Fibroblast of skin of abdomen (primary cell): Measurements from ENCODE around the gene CELF4.

Experiments used
- DNase-seq: peaks from one replicate; pipeline ENCODE4 v3.0.0-alpha.2; 2013

CELF4 gene

DNA sequence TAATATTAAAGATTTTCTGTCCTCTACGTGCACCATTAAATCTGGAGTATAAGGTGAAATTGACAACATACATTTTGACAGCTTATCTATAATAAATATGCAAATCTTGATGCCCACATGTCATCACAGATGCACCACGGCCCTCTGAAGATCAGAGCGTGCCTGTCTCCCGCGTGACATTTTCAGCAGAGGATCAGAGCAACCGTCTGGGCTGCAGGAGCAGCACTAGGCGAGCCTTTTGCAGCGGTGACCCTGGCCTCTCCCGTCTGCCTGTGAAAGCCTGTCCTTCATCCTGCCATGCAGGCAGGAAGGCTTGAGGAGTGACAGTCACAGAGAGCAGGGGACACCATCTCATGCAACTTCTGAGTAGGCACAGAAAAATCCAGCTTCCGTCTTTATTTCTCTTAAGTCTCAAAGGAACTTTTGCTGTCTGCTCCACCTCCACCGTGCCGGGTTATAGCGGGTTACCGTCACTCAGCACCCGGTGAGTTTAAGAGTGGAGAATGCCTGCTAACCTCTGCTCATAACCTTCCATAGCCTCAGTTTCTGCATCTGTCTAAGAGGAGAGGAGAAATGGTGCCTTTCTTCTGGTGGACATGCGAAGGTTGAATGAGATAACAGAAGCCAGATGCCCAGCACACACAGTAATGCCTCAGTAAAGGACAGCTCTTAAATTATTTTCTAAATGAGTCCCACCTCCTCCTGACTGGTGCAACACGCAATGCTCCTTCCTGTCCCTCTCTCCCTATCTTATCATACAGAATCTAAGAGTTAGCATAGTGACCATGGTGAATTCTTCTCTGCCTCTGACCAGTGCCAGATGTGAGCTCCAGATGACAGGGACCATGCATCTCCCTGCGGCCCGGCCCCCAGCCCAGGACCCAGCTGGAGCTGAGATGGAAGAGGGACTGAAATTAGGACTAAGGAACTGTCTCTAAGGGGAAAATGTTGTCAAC is 43.8 kb downstream of the CELF4 start:
- DNase-seq = no peak

DNA sequence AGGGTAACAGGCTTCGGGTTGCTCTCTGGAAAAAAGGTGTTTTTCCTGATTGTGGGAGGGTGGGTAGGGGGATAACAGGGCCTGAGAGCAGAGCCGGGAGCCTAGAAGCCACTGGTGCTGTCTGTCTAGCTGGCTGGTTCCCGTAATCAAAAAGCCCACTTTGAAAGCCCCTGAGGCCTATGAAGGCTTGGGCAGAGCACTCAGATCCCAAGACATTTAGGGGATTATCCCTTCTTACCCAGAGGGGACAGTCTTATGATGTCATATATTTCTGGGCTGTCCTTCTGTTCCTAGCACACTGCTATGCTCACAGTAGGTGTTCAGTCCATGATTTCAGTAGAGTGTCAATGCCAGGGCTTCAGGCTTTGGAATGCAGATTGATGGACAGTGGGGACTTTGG is 45.1 kb downstream of the CELF4 start:
- no peak for DNase-seq

DNA sequence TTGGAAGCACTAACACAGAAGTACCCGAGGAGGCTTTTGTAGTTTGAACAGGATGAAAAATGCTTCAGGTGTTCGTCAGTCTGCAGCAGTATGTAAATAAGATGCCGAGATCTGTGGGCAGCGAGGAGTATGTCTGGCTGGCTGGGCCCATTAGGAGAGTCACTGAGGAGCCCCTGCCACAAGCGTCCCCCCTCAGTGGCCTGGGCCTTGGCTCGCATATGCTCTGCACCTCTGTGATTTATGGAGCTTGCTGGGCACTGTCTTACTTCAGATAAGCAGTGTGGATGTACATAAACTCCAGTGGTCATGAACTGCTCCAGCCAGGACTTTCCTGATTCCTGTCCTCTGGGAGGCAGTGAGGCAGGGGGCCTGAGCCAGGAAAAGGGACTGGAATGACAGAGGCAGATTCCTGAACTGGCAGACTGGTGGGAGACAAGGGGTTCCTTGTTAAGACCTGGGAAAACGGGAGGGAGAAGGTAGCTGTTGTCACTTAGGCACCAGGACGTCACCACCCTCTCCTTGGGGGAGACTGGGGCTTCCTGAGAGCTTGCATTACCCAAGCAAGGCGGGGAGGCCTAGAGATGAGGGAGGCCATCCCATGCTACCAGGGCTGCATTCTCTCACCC is 46.0 kb downstream of the CELF4 start:
- DNase-seq = no peak

DNA sequence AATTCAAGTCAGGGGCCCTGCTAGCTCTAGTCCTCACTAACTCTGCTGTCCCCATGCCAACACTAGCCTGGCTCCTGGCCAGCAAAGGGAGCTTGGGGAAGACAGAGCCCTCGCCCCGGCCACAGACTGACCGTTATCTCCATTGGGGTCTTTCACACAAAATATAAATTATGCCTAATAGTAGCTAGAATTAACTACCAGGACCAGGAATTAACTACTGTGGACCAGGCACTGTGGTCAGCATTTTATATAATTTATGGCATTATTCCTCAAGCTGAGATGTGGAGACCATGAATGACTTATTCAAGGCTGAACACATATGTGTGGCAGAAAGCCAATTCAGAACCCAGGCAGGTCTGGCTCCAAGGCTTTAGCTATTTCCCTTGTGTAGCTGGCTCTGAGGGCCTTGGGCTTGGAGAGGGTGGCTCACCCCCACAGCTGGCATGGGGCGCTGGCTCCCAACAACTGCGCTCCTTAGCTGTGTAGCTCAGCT is 49.2 kb downstream of the CELF4 start:
- no peak for DNase-seq

DNA sequence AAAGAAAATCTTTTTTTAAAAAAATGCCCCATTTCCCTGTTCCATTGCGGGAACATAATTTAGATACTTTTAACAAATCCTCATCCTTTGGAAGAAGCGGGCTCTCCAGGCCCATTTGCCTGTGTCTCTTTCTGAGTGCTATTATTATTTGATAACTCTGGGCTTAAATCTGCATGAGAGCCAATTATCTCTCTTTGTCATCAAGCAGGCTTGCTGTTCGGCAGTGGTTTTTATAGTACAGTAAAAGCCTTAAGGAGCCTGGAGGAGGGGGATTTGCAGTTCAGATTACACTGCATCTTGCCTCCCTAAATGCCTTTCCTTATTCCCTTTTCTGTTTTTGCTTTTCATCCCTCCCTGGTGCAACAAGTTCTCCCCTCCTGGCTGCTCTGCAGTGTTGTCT is 50.6 kb downstream of the CELF4 start:
- no peak for DNase-seq

DNA sequence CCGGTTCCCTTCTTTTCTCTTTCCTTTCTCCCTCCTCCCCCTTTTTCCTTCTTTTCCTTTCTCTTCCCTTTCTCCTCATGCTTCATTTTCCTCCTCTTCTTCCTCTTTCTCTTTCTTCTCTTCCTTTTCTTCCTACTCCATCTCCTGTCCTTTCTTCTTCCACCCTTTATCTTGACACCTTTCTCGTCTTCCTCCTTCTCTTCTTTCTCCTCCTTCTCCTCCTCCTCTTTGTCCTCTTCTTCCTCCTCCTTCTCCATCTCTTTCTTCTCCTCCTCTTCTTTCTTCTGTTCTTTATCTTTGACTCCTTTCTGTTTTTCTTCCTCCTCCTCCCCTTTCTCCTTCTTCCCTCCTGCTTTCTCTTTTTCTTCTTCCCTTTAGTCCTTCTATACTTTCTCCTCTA is 53.2 kb downstream of the CELF4 start:
- DNase-seq = no peak

DNA sequence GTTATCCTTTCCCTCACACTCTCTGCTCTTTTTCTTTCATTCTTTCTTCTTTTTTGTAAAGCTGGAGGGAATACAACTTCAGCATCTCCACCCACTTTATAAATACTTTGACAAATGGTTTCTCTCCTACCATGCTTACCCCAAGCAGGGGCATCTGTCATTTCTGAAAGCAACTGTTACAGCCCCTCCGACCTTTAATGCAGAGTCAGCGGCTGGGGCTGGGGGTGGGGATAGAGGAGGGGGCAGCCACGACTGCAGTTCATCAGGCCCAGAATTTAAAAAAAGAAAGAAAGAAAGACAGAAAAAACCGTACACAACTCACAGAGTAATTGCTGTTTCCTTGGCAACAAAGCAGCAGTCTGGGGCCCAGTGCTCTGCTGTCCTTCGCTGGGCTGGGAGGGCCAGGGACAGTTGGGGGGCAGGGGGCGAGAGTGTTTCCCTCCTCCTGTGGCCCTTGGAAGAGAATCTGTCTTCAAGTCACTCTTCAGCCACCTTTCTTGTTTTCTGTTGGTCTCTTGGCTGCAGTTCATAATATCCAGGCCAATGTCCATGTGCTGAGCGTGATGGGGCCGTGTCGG is 53.8 kb downstream of the CELF4 start:
- DNase-seq = no peak

DNA sequence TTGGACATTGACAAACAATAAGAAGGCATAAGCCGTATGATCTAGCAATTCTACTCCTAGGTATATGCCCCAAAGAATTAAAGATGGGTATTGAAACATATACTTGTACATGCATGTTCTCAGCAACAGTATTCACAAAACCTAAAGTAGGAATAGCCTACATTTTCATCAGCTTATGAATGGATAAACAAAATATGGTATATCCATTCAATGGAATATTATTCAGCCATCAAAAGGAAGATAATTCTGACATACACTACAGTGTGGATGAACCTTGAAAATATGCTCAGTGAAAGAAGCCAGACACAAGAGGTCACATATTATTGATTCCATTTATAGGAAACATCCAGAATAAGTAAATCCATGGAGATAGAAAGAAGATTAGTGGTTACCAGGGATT is 56.0 kb downstream of the CELF4 start:
- DNase-seq = no peak

DNA sequence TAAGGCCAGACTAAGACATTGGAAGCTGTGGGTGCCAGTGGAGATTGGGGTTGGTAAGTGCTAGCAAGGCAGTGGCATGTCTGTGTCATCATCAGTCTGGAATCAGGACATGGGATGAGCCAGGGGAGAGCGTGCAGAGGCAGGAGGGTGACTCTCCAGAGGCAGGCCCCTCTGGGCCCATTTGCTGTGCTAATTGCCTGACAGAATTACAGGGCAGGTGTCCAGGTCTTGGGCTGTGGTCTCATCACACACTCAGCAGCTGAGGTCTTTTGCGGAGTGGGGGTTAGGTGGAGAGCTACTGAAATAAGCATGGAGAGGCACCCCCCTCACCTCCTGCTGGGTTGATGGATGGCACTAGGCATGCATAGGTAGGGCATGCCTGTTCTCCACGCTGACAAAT is 57.4 kb downstream of the CELF4 start:
- DNase-seq = no peak

DNA sequence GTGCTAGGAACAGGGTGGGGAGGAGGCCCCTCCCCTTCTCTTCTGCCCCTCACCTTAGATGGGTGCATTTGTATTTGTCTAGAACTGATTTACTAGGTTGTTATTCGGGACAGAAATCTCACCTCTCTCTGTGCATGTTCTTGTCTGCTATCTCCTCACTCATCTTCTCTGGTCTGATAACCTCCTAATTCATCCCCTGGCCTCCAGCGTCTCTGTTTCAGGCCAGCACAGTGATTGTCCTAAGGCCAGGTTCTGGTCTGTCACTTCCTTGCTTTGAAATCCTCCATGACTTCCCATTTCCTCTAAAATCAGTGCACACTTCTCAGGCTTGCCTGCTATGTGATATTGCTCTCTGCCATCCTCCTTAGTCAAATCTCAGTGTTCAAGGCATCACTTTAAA is 58.4 kb downstream of the CELF4 start:
- no peak for DNase-seq

DNA sequence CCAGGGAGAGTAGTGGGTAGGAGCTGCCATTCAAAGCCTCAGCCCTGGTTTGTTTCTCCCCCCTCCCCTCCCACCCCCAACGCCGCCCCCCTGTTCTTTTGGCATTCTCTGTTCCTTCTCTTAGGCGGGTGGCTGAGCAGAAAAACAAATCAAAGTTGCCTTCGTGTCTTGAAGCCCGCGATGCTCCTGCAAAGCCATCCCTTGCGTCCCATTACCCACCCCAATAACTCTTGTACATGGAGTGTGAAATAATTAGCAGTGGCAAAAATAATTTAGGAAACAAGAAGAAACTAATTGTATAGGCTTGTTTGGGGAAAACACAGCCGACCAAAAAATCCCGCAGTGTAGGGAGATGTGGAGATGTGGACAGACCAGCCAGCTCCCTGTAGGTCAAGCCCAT is 59.6 kb downstream of the CELF4 start:
- no peak for DNase-seq

DNA sequence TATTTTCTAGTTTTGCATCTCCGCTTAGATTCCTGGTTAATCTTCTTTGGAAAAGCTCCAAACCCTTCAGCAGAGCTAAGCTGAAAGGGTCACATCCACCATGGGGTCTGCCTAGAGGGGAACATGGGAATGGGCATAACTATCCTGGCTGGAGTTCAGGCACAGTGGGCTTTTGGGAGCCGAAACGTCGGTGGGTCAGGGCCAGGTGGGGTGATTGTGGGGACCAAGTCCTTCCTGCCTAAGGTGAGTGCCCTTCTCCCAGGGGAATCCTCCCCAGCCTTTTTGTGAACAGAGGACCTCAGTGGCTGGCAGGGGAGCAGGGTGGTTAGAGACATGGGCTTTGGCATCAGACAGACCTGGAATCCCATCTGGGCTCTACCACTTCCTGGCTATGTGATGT is 60.3 kb downstream of the CELF4 start:
- no peak for DNase-seq

DNA sequence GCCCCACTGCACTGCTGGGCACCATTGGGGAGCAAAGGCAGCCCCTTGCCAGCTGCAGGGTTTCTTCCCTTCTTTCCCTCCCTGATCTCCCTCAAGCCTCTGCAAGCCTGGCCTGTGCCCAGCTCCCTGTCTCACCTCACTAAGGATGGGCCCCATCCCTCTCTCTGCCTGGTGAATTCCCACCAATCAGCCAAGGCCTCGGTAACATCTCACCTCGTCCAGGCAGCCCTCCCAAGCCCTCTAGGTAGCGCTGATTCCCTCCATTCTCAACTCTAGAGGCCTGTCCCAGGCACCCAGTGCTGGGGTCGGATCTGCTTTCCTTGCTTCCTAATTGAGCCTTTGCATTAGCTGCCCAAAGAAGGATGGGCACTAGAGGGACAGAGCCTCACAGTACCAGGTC is 63.0 kb downstream of the CELF4 start:
- DNase-seq = no peak

DNA sequence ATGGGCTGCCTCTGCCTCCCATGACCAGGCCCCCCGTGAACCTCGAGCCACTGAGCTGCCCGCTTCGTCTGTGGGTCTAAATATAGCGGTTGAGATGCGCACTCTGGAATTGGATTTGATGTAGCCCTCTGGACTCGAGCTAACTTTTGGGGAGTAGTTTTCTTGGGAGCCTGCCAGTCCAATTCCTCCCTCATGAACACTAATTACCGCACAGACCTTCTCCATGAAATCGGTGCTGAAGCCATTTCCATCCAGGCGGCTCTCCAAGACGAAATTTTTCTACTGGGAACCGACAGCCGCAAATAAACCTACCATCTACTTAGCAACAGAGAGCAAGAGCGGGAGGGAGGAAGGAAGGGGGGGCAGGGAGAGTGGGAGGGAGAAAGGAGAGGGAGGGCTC is 63.6 kb downstream of the CELF4 start:
- DNase-seq = no peak

DNA sequence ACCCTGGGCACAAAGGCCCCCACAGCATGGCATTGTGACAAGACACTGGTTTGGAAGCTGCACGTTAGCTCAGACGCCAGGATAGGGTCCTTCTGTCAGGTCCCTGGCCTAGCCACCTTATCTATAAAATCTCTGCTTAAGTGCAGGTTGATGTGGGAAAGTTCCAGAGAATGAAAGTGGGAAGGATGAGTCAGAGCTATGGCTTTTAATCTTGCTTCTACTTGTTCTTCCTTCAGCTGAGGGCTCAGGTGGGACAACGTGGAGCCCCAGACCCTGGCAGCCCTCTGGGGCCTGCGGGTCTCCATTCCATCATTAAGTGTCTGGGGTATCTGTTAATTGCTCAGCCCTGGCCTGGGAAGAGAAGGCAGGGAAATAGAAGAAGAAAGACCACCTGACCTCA is 64.5 kb downstream of the CELF4 start:
- no peak for DNase-seq

DNA sequence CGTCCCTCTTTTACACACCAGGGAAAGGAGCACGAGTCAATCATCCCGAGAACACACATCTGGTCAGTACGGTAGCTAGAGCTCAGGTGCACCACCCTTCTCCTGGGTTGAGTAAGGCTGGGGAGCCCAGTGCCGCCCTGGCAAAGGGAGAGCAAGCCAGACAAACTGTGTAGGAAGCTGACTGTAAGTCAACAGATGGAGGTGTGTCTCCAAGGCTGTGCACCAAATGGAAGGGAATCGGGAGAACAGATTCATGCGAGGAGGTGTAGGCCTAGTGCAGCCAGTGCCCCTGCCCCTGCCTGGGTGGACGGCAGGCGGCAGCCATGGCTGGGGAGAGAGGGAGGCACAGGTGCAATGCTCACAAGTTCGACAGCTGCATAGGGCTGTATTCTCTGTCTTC is 65.7 kb downstream of the CELF4 start:
- DNase-seq = no peak

DNA sequence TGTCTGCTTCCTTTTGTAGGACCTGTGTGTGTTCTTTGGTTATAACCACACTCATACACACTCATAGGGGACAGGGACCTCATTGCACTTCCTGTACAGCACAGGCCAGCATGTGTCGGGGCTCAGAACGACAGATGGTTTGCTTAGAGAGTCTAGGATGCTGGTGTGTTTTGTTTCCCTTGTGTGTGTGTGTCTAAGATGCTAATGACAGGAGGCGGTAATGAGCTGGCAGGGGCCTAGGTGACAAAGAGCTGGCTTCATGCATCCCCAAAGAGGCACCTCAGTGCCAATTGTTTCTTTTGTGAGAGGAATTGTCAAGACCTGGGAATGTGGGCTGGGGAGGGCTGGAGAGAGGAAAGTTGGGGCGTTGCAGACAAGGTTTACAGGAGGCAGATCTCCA is 66.6 kb downstream of the CELF4 start:
- DNase-seq = no peak

DNA sequence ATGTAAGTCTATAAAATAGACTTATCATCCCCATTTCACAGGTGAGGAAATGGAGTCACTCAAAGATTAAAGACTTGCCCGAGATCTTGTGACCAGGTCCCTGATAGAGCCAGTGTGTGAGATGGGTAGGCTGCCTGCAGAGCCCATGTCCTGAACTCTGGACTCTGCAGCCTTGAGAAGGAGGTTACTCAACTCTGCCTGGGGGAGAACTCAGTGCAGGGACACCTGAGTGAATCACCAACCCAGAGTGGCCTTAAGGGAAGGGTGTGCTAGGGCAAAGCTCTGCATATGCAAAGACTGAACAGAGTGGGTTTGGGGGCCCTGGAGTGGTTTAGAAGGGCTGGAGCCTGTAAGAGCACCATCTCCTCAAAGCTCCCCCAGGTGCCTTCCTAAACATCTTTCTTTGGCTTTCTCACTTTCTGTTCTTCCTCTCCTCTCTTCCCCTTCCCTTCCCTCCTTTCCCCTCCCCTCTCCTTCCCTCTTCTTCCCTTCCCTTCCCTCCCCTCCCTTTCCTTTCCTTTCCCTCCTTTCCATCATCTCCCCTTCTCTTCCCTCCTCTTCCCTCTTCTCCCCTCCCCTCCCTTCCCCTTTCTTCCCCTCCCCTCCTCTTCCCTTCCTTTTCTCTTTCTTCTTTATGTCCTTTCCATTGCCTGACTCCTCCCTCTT is 67.6 kb downstream of the CELF4 start:
- no peak for DNase-seq

DNA sequence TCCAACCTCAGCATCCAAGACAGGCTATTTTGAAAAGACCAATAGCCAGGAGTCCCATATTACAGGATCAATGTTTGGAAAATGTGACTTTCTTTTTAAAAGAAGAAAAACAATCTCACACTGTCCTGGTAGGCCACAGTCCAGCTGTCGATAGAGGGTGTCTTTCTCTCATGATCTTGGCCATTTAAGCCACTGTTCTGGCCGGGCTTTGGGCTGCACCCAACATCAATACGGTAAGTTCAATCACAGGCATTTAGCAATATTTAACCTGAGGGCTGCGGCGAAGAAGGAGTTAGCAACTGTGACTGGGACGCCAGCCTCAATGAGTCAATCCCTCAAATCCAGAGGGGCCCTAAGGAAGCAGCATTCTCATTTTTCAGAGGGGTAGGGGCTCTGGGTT is 69.0 kb downstream of the CELF4 start:
- DNase-seq = no peak

DNA sequence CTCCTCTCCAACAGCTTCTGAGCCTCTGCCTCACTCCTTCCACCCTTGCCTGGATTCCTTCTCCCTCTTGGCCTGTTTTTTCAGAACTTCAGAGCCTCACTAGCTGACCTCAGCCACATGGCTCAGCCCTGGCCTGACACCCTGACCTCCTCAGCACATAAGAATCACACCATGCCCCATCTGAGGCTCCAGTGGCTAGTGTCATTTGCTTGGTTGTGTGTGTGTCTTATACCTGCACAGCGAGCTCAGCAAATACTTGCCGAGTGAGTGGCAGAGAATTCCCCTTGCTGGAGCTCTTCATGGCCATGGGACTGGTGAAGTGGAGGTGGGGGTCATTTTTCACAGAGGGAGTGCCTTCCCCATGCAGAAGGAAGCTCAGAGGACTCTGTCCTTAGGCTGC is 70.2 kb downstream of the CELF4 start:
- DNase-seq = no peak

DNA sequence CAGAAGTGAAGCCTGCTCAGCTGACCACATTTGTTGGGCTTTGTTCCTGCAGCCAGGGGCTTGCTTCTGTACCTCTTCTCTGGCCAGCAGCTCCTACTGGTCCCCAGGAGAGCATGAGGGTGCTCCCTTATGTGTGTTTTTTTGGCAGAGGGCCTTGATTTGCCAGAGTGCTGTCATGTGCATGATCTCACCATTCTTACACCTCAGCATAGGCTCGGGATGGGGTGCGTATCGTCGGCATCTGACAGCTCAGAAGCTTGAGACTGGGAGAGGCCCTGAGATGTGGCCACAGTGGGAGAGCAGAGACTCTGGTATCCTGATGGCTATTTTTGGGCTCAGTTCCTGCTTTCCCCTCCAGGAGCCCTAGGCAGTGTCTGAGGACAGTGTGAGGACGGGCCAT is 71.2 kb downstream of the CELF4 start:
- DNase-seq = no peak

DNA sequence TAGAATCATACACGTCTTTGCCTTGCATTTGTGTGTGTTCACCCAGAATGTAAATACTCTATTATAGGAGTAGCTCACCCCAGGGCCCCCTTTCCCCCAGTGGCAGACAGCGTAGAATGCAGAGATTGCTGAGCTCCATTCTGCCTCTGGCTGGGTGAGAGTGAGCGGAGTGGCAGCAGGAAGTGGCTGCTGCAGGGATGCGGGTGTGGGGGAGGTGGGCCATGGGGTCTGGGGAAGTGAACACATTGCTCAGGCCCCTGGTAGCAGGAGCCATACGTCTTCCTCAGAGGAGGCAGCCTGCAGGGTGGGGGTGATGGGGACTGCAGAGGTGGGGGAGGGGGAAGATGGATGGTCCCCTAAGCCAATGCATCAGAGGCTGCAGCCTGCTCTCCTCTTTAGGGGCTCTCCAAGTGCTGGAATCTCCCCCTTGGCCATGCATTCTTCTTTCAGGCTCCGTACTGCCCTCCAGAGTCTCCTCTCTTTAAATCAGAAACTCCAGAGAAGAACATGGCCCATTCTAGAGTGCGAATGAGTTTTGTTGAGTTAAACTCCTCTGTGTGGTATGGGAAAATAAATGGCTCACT is 72.2 kb downstream of the CELF4 start:
- no peak for DNase-seq

DNA sequence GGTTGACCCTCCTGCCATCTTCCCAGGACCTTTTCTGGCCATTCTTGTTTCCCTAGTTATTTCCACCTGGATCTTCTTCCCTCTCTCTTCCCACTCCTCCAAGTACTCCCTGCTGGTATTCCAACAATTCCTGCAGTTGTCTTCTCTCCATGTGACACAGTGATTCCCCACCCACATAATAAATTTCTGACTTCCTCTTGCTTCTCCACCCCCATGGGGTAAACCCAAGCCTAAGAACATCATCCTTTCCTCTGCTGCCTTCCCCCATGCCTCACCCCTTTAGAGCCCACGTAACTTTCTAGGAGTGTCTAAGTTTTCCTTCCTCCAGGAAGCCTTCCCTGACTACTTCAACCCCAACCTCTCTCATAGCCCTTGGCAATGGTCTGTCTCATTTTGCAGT is 72.6 kb downstream of the CELF4 start:
- DNase-seq = no peak
